OCI-LY1 (cell line): ENCODE results near the gene FMN1.

Experiments used
- EZH2 ChIP-seq: fragments of 200-600 bp; sonication (generic), shearing (Covaris generic); IDR thresholded peaks from 2 replicates; pipeline ENCODE4 v1.8.0; 2017; ENCODE audit warnings: borderline replicate concordance, mixed run types, mild to moderate bottlenecking, antibody characterized with exemption, low read length, moderate library complexity, mixed read lengths
- TF ChIP-seq, protein P1 (sequence below): fragments of 200-600 bp; sonication (generic), shearing (Covaris generic); IDR thresholded peaks from 2 replicates; pipeline ENCODE4 v1.5.1; 2017; ENCODE audit warnings: mild to moderate bottlenecking, antibody characterized with exemption, low read length, moderate library complexity, mixed read lengths

DNA sequence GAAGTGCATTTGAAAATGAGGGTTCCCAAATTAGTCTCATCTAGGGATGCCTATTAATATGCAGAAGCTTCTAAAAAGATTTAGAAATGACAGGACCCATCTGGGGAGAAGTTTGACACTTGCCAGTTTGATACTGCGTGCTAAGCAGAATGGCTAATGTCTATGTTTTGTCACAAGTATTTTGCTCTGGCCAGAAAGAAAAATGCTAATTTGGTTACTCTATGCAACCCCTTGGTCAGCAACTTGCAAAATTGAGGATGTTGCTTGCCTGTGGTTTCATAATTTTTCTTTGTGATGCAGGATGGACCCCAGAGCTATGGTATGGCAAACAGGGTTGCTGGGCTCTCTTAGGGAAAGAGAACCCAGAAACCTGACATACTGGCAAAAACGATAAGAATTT lies 148.2 kb downstream of the FMN1 start:
- TF ChIP-seq, protein P1, sequence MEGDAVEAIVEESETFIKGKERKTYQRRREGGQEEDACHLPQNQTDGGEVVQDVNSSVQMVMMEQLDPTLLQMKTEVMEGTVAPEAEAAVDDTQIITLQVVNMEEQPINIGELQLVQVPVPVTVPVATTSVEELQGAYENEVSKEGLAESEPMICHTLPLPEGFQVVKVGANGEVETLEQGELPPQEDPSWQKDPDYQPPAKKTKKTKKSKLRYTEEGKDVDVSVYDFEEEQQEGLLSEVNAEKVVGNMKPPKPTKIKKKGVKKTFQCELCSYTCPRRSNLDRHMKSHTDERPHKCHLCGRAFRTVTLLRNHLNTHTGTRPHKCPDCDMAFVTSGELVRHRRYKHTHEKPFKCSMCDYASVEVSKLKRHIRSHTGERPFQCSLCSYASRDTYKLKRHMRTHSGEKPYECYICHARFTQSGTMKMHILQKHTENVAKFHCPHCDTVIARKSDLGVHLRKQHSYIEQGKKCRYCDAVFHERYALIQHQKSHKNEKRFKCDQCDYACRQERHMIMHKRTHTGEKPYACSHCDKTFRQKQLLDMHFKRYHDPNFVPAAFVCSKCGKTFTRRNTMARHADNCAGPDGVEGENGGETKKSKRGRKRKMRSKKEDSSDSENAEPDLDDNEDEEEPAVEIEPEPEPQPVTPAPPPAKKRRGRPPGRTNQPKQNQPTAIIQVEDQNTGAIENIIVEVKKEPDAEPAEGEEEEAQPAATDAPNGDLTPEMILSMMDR = no peak
- TF ChIP-seq EZH2 = no peak
